Measurements from ENCODE around the gene HAND1.

Gene HAND1

GRCh38 chr5:154459015-154459414 is 19.0 kb downstream of the HAND1 start:
- DNase-seq (ENCODE audit: low read depth, low spot score), result no peak

GRCh38 chr5:154456540-154456939 is 21.5 kb downstream of the HAND1 start:
- no peak for DNase-seq (ENCODE audit: low read depth, low spot score)

GRCh38 chr5:154455585-154455984 is 22.4 kb downstream of the HAND1 start:
- DNase-seq (ENCODE audit: low read depth, low spot score), result no peak

- DNase-seq (ENCODE audit: low read depth, low spot score), result no peak
Measured at GRCh38 chr5:154451957-154452356, 26.1 kb downstream of the HAND1 start.

- DNase-seq (ENCODE audit: low read depth, low spot score), result no peak
Measured at GRCh38 chr5:154449786-154450185, 28.2 kb downstream of the HAND1 start.

GRCh38 chr5:154447089-154447725 is 30.8 kb downstream of the HAND1 start:
- no peak for DNase-seq (ENCODE audit: low read depth, low spot score)

- DNase-seq (ENCODE audit: low read depth, low spot score), result no peak
Measured at GRCh38 chr5:154446195-154447088, 31.6 kb downstream of the HAND1 start.

- peak; percentile 81 for DNase-seq (ENCODE audit: low read depth, low spot score)
Measured at GRCh38 chr5:154445422-154446194, 32.4 kb downstream of the HAND1 start, which contains the start of gene SAP30L. Gene SAP30L (plus strand): TSS chr5:154445997. CDS start chr5:154446605, 608 bp downstream.

- no peak for DNase-seq (ENCODE audit: low read depth, low spot score)
Measured at GRCh38 chr5:154444556-154445421, 33.2 kb downstream of the HAND1 start.

GRCh38 chr5:154442801-154443200 is 35.2 kb downstream of the HAND1 start:
- no peak for DNase-seq (ENCODE audit: low read depth, low spot score)

GRCh38 chr5:154440540-154440939 is 37.5 kb downstream of the HAND1 start:
- DNase-seq (ENCODE audit: low read depth, low spot score), result no peak

- DNase-seq (ENCODE audit: low read depth, low spot score), result no peak
Measured at GRCh38 chr5:154437281-154437965, 40.6 kb downstream of the HAND1 start.

- DNase-seq (ENCODE audit: low read depth, low spot score), result no peak
Measured at GRCh38 chr5:154435226-154435625, 42.8 kb downstream of the HAND1 start.

- no peak for DNase-seq (ENCODE audit: low read depth, low spot score)
Measured at GRCh38 chr5:154430961-154431630, 46.9 kb downstream of the HAND1 start.

- DNase-seq (ENCODE audit: low read depth, low spot score), result no peak
Measured at GRCh38 chr5:154430466-154430865, 47.6 kb downstream of the HAND1 start.

- no peak for DNase-seq (ENCODE audit: low read depth, low spot score)
Measured at GRCh38 chr5:154429341-154429740, 48.7 kb downstream of the HAND1 start.

- DNase-seq (ENCODE audit: low read depth, low spot score), result no peak
Measured at GRCh38 chr5:154428208-154428607, 49.8 kb downstream of the HAND1 start.

Data from brain pericyte (primary cell).